Mesendoderm (in vitro differentiated cells): ENCODE data around the gene PTK6.
A peak's percentile ranks its signal among the peaks of the same experiment; 100 is the strongest.

ENCODE experiments used
- DNase-seq: peaks from one replicate; pipeline ENCODE4 v3.0.0; 2013
- H2AK5ac ChIP-seq: 2 replicates; pipeline ENCODE4 v1.6.1; 2013; ENCODE audit warnings: low read length, inconsistent platforms
- H2BK120ac ChIP-seq: 2 replicates; pipeline ENCODE4 v1.6.1; 2013; ENCODE audit warnings: low read depth, mild to moderate bottlenecking, low read length, moderate library complexity, mixed read lengths
- H2BK15ac ChIP-seq: replicated peaks from 2 replicates; pipeline ENCODE4 v1.6.1; 2013; ENCODE audit warnings: low read depth, mild to moderate bottlenecking, moderate library complexity
- H2BK5ac ChIP-seq: 2 replicates; pipeline ENCODE4 v1.6.1; 2013; ENCODE audit warnings: low read length, inconsistent platforms
- H3K18ac ChIP-seq: 2 replicates; pipeline ENCODE4 v1.6.1; 2013; ENCODE audit warnings: mild to moderate bottlenecking, low read length, mixed read lengths
- H3K23ac ChIP-seq: one replicate; pipeline ENCODE4 v1.6.1; 2013; ENCODE audit warnings: low read length
- H3K27ac ChIP-seq: 2 replicates; pipeline ENCODE4 v1.5.1; 2013; ENCODE audit warnings: low read depth, mild to moderate bottlenecking, inconsistent platforms, low read length, moderate library complexity
- H3K27me3 ChIP-seq: 2 replicates; pipeline ENCODE4 v1.6.1; 2013; ENCODE audit warnings: low read length, control low read depth, mild to moderate bottlenecking, inconsistent platforms; ENCODE audit not compliant: insufficient read depth, poor library complexity
- H3K36me3 ChIP-seq: 2 replicates; pipeline ENCODE4 v1.6.1; 2013; ENCODE audit warnings: low read length, inconsistent platforms; ENCODE audit not compliant: control insufficient read depth, insufficient read depth
- H3K4ac ChIP-seq: one replicate; pipeline ENCODE4 v1.6.1; 2013; ENCODE audit warnings: low read depth, mild to moderate bottlenecking, low read length, moderate library complexity
- H3K4me1 ChIP-seq: 2 replicates; pipeline ENCODE4 v1.6.1; 2013; ENCODE audit warnings: low read depth, low read length, inconsistent platforms; ENCODE audit not compliant: control insufficient read depth
- H3K4me2 ChIP-seq: 2 replicates; pipeline ENCODE4 v1.6.1; 2013; ENCODE audit warnings: low read length
- H3K4me3 ChIP-seq: 2 replicates; pipeline ENCODE4 v1.5.1; 2013; ENCODE audit warnings: mild to moderate bottlenecking, low read length
- H3K56ac ChIP-seq: one replicate; pipeline ENCODE4 v1.6.1; 2013; ENCODE audit warnings: low read length
- H3K79me1 ChIP-seq: 2 replicates; pipeline ENCODE4 v1.6.1; 2013; ENCODE audit warnings: low read length, inconsistent platforms
- H3K79me2 ChIP-seq: 2 replicates; pipeline ENCODE4 v1.6.1; 2013; ENCODE audit warnings: mild to moderate bottlenecking, low read length; ENCODE audit not compliant: control insufficient read depth, insufficient read depth
- H3K9ac ChIP-seq: 2 replicates; pipeline ENCODE4 v1.6.1; 2013; ENCODE audit warnings: low read length, inconsistent platforms
- H4K5ac ChIP-seq: one replicate; pipeline ENCODE4 v1.6.1; 2013; ENCODE audit warnings: low read length
- H4K8ac ChIP-seq: one replicate; pipeline ENCODE4 v1.6.1; 2013; ENCODE audit warnings: low read depth, mild to moderate bottlenecking, control low read depth, low read length, moderate library complexity
- WGBS: extraction: QIAGEN DNeasy Blood & Tissue Kit; methylation state at CpG from one replicate; pipeline ENCODE4 v1.1.7; 2013; ENCODE audit warnings: low lambda C conversion rate, missing lambda C conversion rate; ENCODE audit not compliant: insufficient coverage; ENCODE audit errors: extremely low coverage; 5-methylcytosine and 5-hydroxymethylcytosine counted together

PTK6 gene

DNA sequence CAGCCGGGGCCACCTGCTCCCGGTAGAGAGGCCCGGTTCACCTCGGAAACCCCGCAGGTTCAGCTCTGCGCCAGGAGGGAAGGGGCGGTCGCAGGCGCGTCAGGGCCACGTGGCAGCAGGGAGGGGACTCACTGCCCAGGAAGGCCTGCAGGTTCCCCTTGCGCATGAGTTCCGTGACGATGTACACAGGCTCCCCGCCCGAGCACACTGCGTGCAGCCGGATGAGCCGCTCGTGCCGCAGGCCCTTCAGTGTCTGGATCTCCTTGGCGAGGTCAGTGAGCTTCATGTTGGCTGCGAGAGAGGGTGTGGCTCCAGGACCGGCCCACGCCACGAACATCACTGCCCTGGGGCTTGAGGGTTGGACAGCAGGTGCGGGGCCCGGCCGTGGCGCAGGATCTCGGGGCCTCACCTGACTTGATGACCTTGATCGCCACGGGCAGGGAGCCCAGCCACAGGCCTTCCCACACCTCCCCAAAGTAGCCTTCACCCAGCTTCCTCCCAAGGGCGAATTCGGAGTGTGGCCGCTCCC is 4.9 kb upstream of the PTK6 start:
- no peak for DNase-seq
- Histone ChIP-seq H2BK5ac (no peak overlapping the region), H3K79me1 (no peaks in the 10 kb centered on the region), H3K4me1 (no peaks in the 10 kb centered on the region), H3K27ac (no peak overlapping the region), H2AK5ac (no peak overlapping the region), H3K79me2 (no peaks in the 10 kb centered on the region), H3K36me3 (no peaks in the 10 kb centered on the region), H3K27me3 (no peaks in the 10 kb centered on the region), H3K18ac (no peak overlapping the region), H3K56ac (no peak overlapping the region), H2BK15ac (no peak overlapping the region), H3K4ac (no peak overlapping the region), H3K23ac (no peak overlapping the region), H3K9ac (no peak overlapping the region), H3K4me2 (no peak overlapping the region), H4K5ac (no peak overlapping the region), H3K4me3 (no peak overlapping the region), H2BK120ac (no peak overlapping the region), H4K8ac (no peak overlapping the region)
- WGBS: no CpG with 5 or more reads among the region's 36 CpGs

DNA sequence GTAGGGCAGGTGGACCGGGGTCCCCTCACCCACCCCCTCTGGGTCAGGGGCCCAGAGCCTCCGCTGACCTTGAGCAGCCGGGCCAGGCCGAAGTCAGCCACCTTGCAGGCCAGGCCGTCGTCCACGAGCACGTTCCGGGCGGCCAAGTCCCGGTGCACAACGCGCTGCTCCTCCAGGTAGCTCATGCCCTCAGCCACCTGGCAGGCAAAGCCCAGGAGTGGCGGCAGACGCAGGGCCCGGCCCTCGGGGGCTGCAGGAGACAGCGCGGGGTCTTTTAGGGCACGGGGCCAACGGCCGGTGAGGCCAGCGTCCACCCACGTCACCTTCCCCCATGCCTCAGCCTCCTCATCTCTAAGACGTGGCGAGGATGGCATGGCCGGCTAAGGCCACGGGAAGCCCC is 4.2 kb upstream of the PTK6 start:
- Histone ChIP-seq H3K36me3 (no peaks in the 10 kb centered on the region), H2BK15ac (no peak overlapping the region), H3K4ac (no peak overlapping the region), H3K79me1 (no peaks in the 10 kb centered on the region), H3K9ac (no peak overlapping the region), H3K4me2 (no peak overlapping the region), H3K27ac (no peak overlapping the region), H3K4me1 (no peaks in the 10 kb centered on the region), H3K79me2 (no peaks in the 10 kb centered on the region), H3K27me3 (no peaks in the 10 kb centered on the region), H4K8ac (no peak overlapping the region), H3K23ac (no peak overlapping the region), H2BK120ac (no peak overlapping the region), H3K18ac (no peak overlapping the region), H4K5ac (no peak overlapping the region), H3K4me3 (no peak overlapping the region), H2BK5ac (no peak overlapping the region), H3K56ac (no peak overlapping the region), H2AK5ac (no peak overlapping the region)
- DNase-seq: no peak
- WGBS: no CpG with 5 or more reads among the region's 28 CpGs

DNA sequence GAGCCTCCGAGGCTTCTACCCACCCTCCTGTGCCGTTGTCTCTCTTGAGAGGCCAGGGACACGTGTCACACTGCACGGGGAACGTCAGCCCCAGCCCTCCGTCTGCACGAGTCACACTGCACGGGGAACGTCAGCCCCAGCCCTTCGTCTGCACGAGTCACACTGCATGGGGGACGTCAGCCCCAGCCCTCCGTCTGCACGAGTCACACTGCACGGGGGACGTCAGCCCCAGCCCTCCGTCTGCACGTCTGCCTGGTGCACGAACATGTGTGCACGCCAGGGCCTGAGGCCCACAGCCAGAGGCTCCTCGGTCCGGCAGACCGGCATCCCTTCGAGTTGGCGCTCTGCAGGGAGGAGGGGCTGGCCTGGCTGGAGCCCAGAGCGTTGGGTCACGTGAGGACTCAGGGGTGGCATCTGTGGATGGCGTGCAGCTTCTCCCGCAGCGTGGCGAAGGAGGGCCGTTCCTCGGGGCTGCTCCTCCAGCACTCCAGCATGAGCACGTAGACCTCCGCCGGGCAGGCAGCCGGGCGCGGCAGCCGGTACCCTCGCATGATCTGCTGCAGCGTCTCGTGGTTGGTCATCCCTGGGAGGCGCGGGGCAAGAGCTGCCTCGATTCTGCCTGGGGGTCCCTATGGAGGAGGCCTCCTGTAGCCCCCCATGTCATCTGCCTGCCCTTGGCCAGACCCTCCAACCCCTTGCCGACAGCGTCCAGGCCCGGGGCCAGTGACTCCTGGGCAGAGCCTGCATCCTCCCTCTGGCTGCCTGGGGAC is 3.4 kb upstream of the PTK6 start:
- H3K27ac ChIP-seq: no peak overlapping the region
- H2AK5ac ChIP-seq: no peak overlapping the region
- no peaks in the 10 kb centered on the region for H3K79me1 ChIP-seq
- no peak overlapping the region for H4K5ac ChIP-seq
- no peak overlapping the region for H3K23ac ChIP-seq
- H2BK15ac ChIP-seq: no peak overlapping the region
- H3K4me1 ChIP-seq: no peaks in the 10 kb centered on the region
- no peak overlapping the region for H3K9ac ChIP-seq
- no peak overlapping the region for H3K4ac ChIP-seq
- DNase-seq: no peak
- H4K8ac ChIP-seq: no peak overlapping the region
- H2BK120ac ChIP-seq: no peak overlapping the region
- no peaks in the 10 kb centered on the region for H3K36me3 ChIP-seq
- H3K56ac ChIP-seq: peak overlapping the region; percentile 42
- H2BK5ac ChIP-seq: no peak overlapping the region
- H3K79me2 ChIP-seq: no peaks in the 10 kb centered on the region
- H3K4me2 ChIP-seq: no peak overlapping the region
- no peaks in the 10 kb centered on the region for H3K27me3 ChIP-seq
- WGBS: no CpG with 5 or more reads among the region's 49 CpGs
- H3K18ac ChIP-seq: no peak overlapping the region
- no peak overlapping the region for H3K4me3 ChIP-seq

DNA sequence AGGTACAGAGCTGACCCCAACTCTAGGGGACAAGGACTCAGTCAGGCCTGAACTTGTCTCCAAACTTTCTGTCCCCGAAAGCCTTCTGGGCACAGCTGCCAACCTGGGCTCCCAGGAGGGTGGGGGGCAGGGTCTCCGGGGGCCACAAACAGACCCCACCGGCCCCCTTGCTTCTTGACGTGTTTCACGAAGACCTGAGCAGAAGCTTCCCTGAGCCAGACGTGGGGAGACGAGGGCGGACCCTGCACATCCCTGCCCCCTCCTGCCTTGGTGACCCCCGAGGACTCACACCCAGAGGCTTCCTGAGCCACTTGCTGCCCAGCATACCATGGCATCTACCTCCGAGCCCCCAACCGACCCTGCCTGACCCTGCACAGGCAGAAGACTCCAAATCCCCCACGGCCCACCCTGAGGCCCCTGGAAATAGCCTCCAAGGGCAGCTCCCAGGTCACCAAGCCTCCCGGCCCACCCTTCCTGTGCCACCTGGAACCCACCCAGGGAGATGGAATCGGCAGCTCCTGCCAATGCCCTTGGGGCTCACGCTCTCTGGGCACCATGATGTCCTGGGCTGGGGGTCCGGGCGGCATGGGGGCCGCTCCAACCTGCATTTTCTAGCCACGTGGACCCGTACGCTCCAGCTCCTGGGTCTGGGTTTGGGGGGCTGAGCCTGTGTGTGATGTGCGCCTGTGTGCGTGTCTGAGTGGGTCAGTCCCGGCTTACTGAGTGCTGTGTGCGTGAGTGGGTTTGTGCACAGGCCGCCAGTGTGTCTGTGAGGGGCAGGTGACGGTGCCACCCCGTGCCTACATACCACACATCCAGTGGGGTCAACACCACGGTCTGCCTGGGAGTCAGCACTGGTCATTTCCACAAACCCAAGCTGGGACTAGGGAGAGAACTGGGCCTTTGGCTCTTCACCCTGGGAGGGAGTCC is 2.5 kb upstream of the PTK6 start:
- H2BK120ac ChIP-seq: no peak overlapping the region
- no peaks in the 10 kb centered on the region for H3K79me2 ChIP-seq
- H2AK5ac ChIP-seq: no peak overlapping the region
- no peak overlapping the region for H3K4me2 ChIP-seq
- H3K4ac ChIP-seq: no peak overlapping the region
- H3K27me3 ChIP-seq: no peaks in the 10 kb centered on the region
- no peak for DNase-seq
- H3K36me3 ChIP-seq: no peaks in the 10 kb centered on the region
- no peak overlapping the region for H2BK5ac ChIP-seq
- H3K4me1 ChIP-seq: no peaks in the 10 kb centered on the region
- no peak overlapping the region for H3K23ac ChIP-seq
- no peak overlapping the region for H3K56ac ChIP-seq
- no CpG with 5 or more reads among the region's 29 CpGs for WGBS
- no peak overlapping the region for H3K4me3 ChIP-seq
- H4K5ac ChIP-seq: no peak overlapping the region
- no peak overlapping the region for H4K8ac ChIP-seq
- no peak overlapping the region for H3K27ac ChIP-seq
- H2BK15ac ChIP-seq: no peak overlapping the region
- H3K9ac ChIP-seq: no peak overlapping the region
- no peaks in the 10 kb centered on the region for H3K79me1 ChIP-seq
- no peak overlapping the region for H3K18ac ChIP-seq

DNA sequence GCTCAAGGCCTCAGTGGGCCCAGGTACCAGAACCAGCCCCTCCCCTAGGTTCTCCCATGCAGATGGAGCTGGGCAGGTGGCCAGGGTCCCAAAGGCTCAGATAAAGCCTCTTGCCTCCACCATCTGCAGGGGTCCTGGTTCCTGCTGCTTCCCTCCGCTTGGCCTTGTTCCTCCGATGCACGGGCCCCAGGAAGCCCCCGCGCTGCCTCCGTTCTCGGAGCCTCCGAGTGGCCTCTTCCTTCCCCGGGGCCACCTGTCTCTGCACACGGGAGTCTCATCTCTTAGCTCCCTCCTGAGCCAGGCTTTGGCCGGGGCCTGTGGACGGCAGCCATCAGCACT is 1.9 kb upstream of the PTK6 start:
- Histone ChIP-seq H3K4ac (no peak overlapping the region), H2AK5ac (no peak overlapping the region), H4K5ac (no peak overlapping the region), H2BK120ac (no peak overlapping the region), H3K79me2 (no peaks in the 10 kb centered on the region), H3K56ac (no peak overlapping the region), H4K8ac (no peak overlapping the region), H3K18ac (no peak overlapping the region), H3K4me1 (no peaks in the 10 kb centered on the region), H3K4me2 (no peak overlapping the region), H3K4me3 (no peak overlapping the region), H3K27me3 (no peaks in the 10 kb centered on the region), H3K27ac (no peak overlapping the region), H3K79me1 (no peaks in the 10 kb centered on the region), H3K9ac (no peak overlapping the region), H3K23ac (no peak overlapping the region), H2BK5ac (no peak overlapping the region), H2BK15ac (no peak overlapping the region), H3K36me3 (no peaks in the 10 kb centered on the region)
- DNase-seq: no peak
- no CpG with 5 or more reads among the region's 12 CpGs for WGBS
